H1 (cell line): ENCODE data around the gene PDZD2. TPM values are rescaled to one million over a fixed set of nuclear protein-coding genes. Genes with fewer than 3 reads are reported as not detected.

ENCODE experiments used
- CTCF ChIA-PET: fragments of 300-600 bp; sonication (Branson Sonifier 250); formaldehyde crosslinking; loops from one replicate; lab custom pipeline; 2021; ENCODE audit not compliant: partially characterized antibody; lab: Charles Lee
- POLR2A ChIA-PET: fragments of 300-600 bp; sonication (Branson Sonifier 250); formaldehyde crosslinking; loops from one replicate; lab custom pipeline; 2021; ENCODE audit warnings: inconsistent platforms; ENCODE audit not compliant: partially characterized antibody; lab: Charles Lee
- DNase-seq, 2 experiments: peaks; one replicate each; pipeline versions ENCODE4 v3.0.0 to v3.0.0-alpha.2; 2010 to 2022; ENCODE audit warnings: low spot score in 2 of 2, low read depth in 1 of 2, mixed read lengths in 1 of 2
- FAIRE-seq: peaks from 2 replicates; lab custom pipeline; 2011; peaks lifted over from hg19 to GRCh38; lab: Jason Lieb, UNC
- H2AFZ ChIP-seq: 2 replicates; pipeline ENCODE4 v1.8.1; 2012; ENCODE audit warnings: low read length, inconsistent platforms
- H2AK5ac ChIP-seq: 2 replicates; pipeline ENCODE4 v1.6.1; 2013; ENCODE audit warnings: low read depth, low read length
- H2BK120ac ChIP-seq: replicated peaks from 2 replicates; pipeline ENCODE3; 2013; ENCODE audit warnings: low read depth, low read length, inconsistent platforms
- H2BK12ac ChIP-seq: 2 replicates; pipeline ENCODE4 v1.6.1; 2013; ENCODE audit warnings: low read depth, low read length
- H2BK15ac ChIP-seq: 2 replicates; pipeline ENCODE4 v1.6.1; 2013; ENCODE audit warnings: low read length
- H2BK20ac ChIP-seq: 2 replicates; pipeline ENCODE4 v1.6.1; 2013; ENCODE audit warnings: low read length
- H2BK5ac ChIP-seq: 2 replicates; pipeline ENCODE4 v1.6.1; 2013; ENCODE audit warnings: low read depth, low read length
- H3K14ac ChIP-seq: 2 replicates; pipeline ENCODE4 v1.6.1; 2013; ENCODE audit warnings: inconsistent platforms; ENCODE audit not compliant: insufficient read length
- H3K18ac ChIP-seq: 2 replicates; pipeline ENCODE4 v1.6.1; 2013; ENCODE audit warnings: low read length; ENCODE audit errors: extremely low read depth
- H3K23ac ChIP-seq: 2 replicates; pipeline ENCODE4 v1.6.1; 2013; ENCODE audit warnings: inconsistent platforms; ENCODE audit not compliant: insufficient read length
- H3K23me2 ChIP-seq: 2 replicates; pipeline ENCODE4 v1.6.1; 2013; ENCODE audit warnings: low read depth, low read length
- H3K27ac ChIP-seq: 2 replicates; pipeline ENCODE4 v1.6.1; 2011; ENCODE audit warnings: low read depth, low read length, inconsistent platforms
- H3K27me3 ChIP-seq, 4 experiments: replicated peaks in 1 of 4; 1 replicate in 1 of 4; 2 replicates in 3 of 4; pipeline versions ENCODE4 v1.6.1 to v1.8.1; 2011 to 2013; ENCODE audit warnings: low read length in 3 of 4, mild to moderate bottlenecking in 3 of 4, inconsistent platforms in 2 of 4, mixed read lengths in 2 of 4, moderate library complexity in 1 of 4; ENCODE audit not compliant: control insufficient read depth in 3 of 4, insufficient read depth in 3 of 4; ENCODE audit errors: extremely low read depth in 1 of 4
- H3K36me3 ChIP-seq, 4 experiments: 2 replicates each; pipeline versions ENCODE4 v1.6.1 to v1.8.1; 2011 to 2013; ENCODE audit warnings: mild to moderate bottlenecking in 4 of 4, low read length in 3 of 4, moderate library complexity in 2 of 4, control low read depth in 1 of 4, inconsistent platforms in 1 of 4; ENCODE audit not compliant: insufficient read depth in 4 of 4, control insufficient read depth in 2 of 4
- H3K4ac ChIP-seq: replicated peaks from 2 replicates; pipeline ENCODE3; 2013; ENCODE audit warnings: low read length, low read depth, mixed read lengths, inconsistent platforms; ENCODE audit not compliant: insufficient read length
- H3K4me1 ChIP-seq, 4 experiments: replicated peaks in 1 of 4; 1 replicate in 1 of 4; 2 replicates in 3 of 4; pipeline versions ENCODE4 v1.6.1 to v1.8.1; 2011 to 2013; ENCODE audit warnings: low read length in 3 of 4, inconsistent platforms in 2 of 4, mixed read lengths in 1 of 4; ENCODE audit not compliant: insufficient read depth in 4 of 4, control insufficient read depth in 3 of 4
- H3K4me2 ChIP-seq, 2 experiments: 2 replicates each; pipeline versions ENCODE4 v1.6.1 to v1.8.1; 2011 to 2013; ENCODE audit warnings: low read depth in 2 of 2, low read length in 2 of 2, control low read depth in 1 of 2, inconsistent platforms in 1 of 2, mild to moderate bottlenecking in 1 of 2; ENCODE audit not compliant: insufficient read depth in 1 of 2
- H3K4me3 ChIP-seq, 4 experiments: fragments of 200-600, 300-600 bp in 1 of 4; sonication (generic), shearing (Covaris generic), sonication (Bioruptor Twin) in 1 of 4; 2 replicates each; pipeline versions ENCODE4 v1.5.1 to v1.8.1; 2011 to 2016; ENCODE audit warnings: low read length in 4 of 4, low read depth in 3 of 4, control low read depth in 2 of 4, inconsistent platforms in 2 of 4, mild to moderate bottlenecking in 2 of 4, mixed read lengths in 1 of 4, moderate library complexity in 1 of 4; ENCODE audit not compliant: insufficient read depth in 2 of 4; ENCODE audit errors: extremely low read depth in 1 of 4
- H3K56ac ChIP-seq: replicated peaks from 2 replicates; pipeline ENCODE3; 2013; ENCODE audit warnings: low read depth, mild to moderate bottlenecking, mixed read lengths, low read length, inconsistent platforms; ENCODE audit not compliant: insufficient read length
- H3K79me1 ChIP-seq: 2 replicates; pipeline ENCODE4 v1.6.1; 2013; ENCODE audit warnings: low read depth, low read length, control low read depth
- H3K79me2 ChIP-seq, 2 experiments: 2 replicates each; pipeline versions ENCODE4 v1.6.1 to v1.8.1; 2012 to 2013; ENCODE audit warnings: low read length in 2 of 2, mild to moderate bottlenecking in 2 of 2, inconsistent platforms in 1 of 2; ENCODE audit not compliant: insufficient read depth in 2 of 2, control insufficient read depth in 1 of 2
- H3K9ac ChIP-seq, 4 experiments: replicated peaks in 1 of 4; 1 replicate in 1 of 4; 2 replicates in 3 of 4; pipeline versions ENCODE4 v1.6.1 to v1.8.1; 2011 to 2013; ENCODE audit warnings: low read depth in 3 of 4, low read length in 3 of 4, control low read depth in 2 of 4, mild to moderate bottlenecking in 2 of 4, moderate library complexity in 2 of 4, inconsistent platforms in 1 of 4; ENCODE audit errors: extremely low read depth in 1 of 4
- H3K9me3 ChIP-seq, 2 experiments: 2 replicates each; pipeline versions ENCODE4 v1.6.1 to v1.8.1; 2012 to 2013; ENCODE audit warnings: mild to moderate bottlenecking in 2 of 2, moderate library complexity in 2 of 2, control low read depth in 1 of 2, inconsistent platforms in 1 of 2, low read depth in 1 of 2, low read length in 1 of 2, mixed read lengths in 1 of 2; ENCODE audit not compliant: insufficient read depth in 2 of 2
- H4K20me1 ChIP-seq, 2 experiments: replicated peaks in 1 of 2; 2 replicates each; pipeline versions ENCODE3 to v1.8.1; 2011 to 2013; ENCODE audit warnings: inconsistent platforms in 2 of 2, low read length in 2 of 2, mild to moderate bottlenecking in 1 of 2; ENCODE audit not compliant: insufficient read depth in 2 of 2, control insufficient read depth in 1 of 2
- H4K5ac ChIP-seq: 2 replicates; pipeline ENCODE4 v1.6.1; 2013; ENCODE audit warnings: low read length, low read depth, mixed read lengths, inconsistent platforms; ENCODE audit not compliant: insufficient read length
- H4K8ac ChIP-seq: 2 replicates; pipeline ENCODE4 v1.8.0; 2013; ENCODE audit warnings: mild to moderate bottlenecking, moderate library complexity, low read length, inconsistent platforms; ENCODE audit not compliant: insufficient read depth; ENCODE audit errors: extremely low read depth
- H4K91ac ChIP-seq: replicated peaks from 2 replicates; pipeline ENCODE3; 2013; ENCODE audit warnings: low read length, mixed read lengths, inconsistent platforms; ENCODE audit not compliant: insufficient read length
- BRCA1 ChIP-seq: IDR thresholded peaks from 2 replicates; pipeline ENCODE4 v1.6.1; 2012; ENCODE audit warnings: low read depth, low read length, improper control_type of control experiment
- WGBS, 2 experiments: shearing (Covaris generic) in 1 of 2; methylation state at CpG; one replicate each; pipeline versions ENCODE4 v1.1.6 to v1.1.7; 2013 to 2015; ENCODE audit warnings: low lambda C conversion rate in 2 of 2, mixed read lengths in 2 of 2, inconsistent platforms in 1 of 2, low coverage in 1 of 2, missing lambda C conversion rate in 1 of 2; ENCODE audit not compliant: insufficient replicate concordance in 2 of 2, insufficient coverage in 1 of 2, insufficient read length in 1 of 2; ENCODE audit errors: extremely low coverage in 1 of 2, missing lambda C conversion rate in 1 of 2; 5-methylcytosine and 5-hydroxymethylcytosine counted together
- polyA plus RNA-seq, 7 experiments: library from polyadenylated mRNA; depleted of rRNA in 3 of 7; stranded (reverse) in 5 of 7; unstranded in 2 of 7; fragments of >200 nt in 5 of 7; fragments of 200-250 nt in 2 of 7; gene quantifications; 1 replicate in 5 of 7; 2 replicates in 1 of 7; 4 replicates in 1 of 7; pipeline versions ENCODE4 v1.2.1 to v1.2.3, GENCODE V29; 2011 to 2013; ENCODE audit warnings: missing spikeins in 2 of 7, mixed read lengths in 2 of 7
- total RNA-seq: library from RNA; stranded (reverse); fragmentation: NEBNext Ultra II Directional; extraction: Animal tissue kit (Norgen Biotek cat#: 25700); gene quantifications from 2 replicates; pipeline ENCODE4 v1.2.1, GENCODE V29; 2021

Gene PDZD2
- total and polyA plus RNA-seq, 2 of the 8 experiments (the other 6 are each of a cell fraction or from before 2014, with no cell fraction given), result 1.2 to 6.8 TPM

- H4K5ac ChIP-seq, result no peak overlapping the region
- CTCF ChIA-PET, result interaction anchor here (0.6 to 1.8 kb wide), 10 partner anchors 11 to 434 kb away, joined by 3 to 7 read pairs (median 4); no protein-coding TSS in a partner anchor
- TF ChIP-seq BRCA1, result no peak
Observed at GRCh38 chr5:31895199-31895820, 256.4 kb downstream of the PDZD2 start.

More at GRCh38 chr5:31895199-31895820, 256.4 kb downstream of the PDZD2 start:
- H4K8ac ChIP-seq, result no peak overlapping the region
- H2AK5ac ChIP-seq, result no peak overlapping the region
- H2AFZ ChIP-seq, result no peak overlapping the region
- no peak overlapping the region for H3K14ac ChIP-seq
- no peak overlapping the region for H2BK15ac ChIP-seq
- DNase-seq (no peak), FAIRE-seq (no peak)
- H3K4ac ChIP-seq, result no peak overlapping the region
- no peaks in the 10 kb centered on the region for H3K36me3 ChIP-seq
- no peaks in the 10 kb centered on the region for H4K20me1 ChIP-seq
- no peak overlapping the region for H3K56ac ChIP-seq
- no peaks in the 10 kb centered on the region for H3K27me3 ChIP-seq
- H3K9me3 ChIP-seq, result no peaks in the 10 kb centered on the region
- H3K9ac ChIP-seq, result no peak overlapping the region
- H3K4me1 ChIP-seq, result peaks cover 0 to 6% (median 2%) of the 10 kb centered on the region in 4 experiments; a peak in 4 of 7 replicates
- 79% methylated on average over 2 of the region's 2 CpGs; no CpG with 5 or more reads in 1 of the 2 experiments for WGBS, 2 experiments
- no peaks in the 10 kb centered on the region for H3K23me2 ChIP-seq
- POLR2A ChIA-PET, result no interaction called here
- H2BK5ac ChIP-seq, result no peak overlapping the region
- H2BK20ac ChIP-seq, result no peak overlapping the region
- H3K79me1 ChIP-seq, result no peaks in the 10 kb centered on the region
- no peak overlapping the region for H2BK12ac ChIP-seq
- no peak overlapping the region for H3K4me2 ChIP-seq
- no peak overlapping the region for H4K91ac ChIP-seq
- H3K18ac ChIP-seq, result no peak overlapping the region
- no peak overlapping the region for H3K4me3 ChIP-seq
- H2BK120ac ChIP-seq, result no peak overlapping the region
- H3K79me2 ChIP-seq, result no peaks in the 10 kb centered on the region
- no peak overlapping the region for H3K23ac ChIP-seq
- no peak overlapping the region for H3K27ac ChIP-seq
